Measurements from ENCODE around the gene MGAT5.

The MGAT5 gene

DNA sequence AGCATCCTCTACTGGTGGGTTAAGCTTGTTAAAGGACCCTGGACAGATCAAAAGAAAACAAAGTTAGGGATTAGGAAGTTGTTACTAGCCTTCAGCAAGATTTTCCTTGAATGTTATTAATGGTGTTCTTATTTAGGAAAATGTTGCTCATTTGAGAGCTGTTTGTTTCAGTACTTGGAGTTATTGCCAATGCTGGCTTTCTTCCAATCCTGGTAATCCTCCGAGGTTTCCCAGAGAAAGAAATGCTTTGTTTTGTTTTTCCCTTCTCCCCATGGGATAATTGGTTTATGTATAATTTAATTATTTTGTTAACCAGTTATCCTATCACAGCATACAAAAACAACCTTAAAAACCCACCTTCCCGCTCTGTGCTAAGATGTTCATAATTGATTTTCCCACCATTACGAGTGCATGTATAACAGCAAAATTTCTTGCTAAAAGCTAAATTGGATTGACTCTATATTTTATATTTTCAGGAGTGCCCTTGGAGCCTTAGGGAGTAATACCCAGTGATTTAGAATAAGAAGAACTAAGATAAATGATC lies 79.8 kb downstream of the MGAT5 start:
- DNase-seq (ENCODE audit: low read depth in 2 of 3, low spot score in 2 of 3), result no peak

DNA sequence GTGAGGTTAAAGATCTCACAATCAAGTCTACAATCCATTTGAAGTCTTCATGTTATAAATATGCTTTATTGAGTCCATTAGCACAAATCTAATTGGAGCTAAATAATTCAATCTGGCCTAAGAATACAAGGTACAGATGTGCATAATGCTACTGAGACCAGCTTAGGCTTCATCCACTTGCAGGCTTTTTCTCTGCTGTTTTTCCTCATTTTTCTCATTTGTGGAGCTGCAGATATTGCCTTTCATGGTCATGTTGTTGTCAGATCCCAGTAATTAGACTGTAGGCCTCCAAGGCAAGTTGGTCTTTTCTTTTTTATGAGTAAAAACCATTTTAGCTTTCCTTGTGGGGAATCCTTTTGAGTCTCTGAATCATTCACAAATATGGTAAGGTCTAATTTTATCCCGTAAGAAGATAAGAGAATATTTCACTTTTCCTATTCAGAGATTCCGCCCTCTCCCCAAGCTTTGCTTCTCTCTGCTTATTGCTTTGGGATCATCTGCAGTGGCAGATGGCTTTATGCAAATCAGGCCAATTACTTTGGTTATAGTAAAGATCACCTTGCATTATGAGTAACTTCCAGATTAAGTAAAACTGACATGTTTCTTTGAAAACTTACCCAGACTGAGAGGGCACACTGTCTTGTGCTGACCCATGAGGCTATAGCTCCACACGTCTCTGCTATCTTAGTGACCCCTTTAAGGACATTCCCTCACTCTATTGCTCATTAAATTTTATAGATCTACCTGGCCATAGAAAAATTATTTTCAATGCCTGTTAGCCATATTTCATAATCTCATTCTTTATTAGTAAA lies 80.9 kb downstream of the MGAT5 start:
- DNase-seq (ENCODE audit: low read depth in 2 of 3, low spot score in 2 of 3), result no peak

DNA sequence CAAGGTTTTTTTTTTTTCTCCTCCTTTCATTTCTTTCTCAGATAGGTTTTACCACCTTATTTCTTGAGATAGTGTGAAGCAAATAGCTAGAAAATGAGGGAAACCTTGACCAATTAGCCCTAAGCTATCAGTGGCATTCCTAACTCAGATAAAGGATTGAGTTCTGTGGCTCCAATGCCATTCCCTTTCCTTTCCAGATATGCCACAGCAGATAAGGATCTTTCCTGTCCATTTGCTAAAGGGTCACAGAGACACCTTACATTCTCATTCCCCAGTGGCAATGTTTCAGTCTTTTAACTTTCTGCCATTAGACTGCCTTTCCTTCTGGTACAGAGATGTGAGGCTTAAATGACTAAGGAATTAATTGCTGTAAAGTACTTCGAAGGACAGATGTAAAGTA lies 81.7 kb downstream of the MGAT5 start:
- DNase-seq (ENCODE audit: low read depth in 2 of 3, low spot score in 2 of 3), result no peak

DNA sequence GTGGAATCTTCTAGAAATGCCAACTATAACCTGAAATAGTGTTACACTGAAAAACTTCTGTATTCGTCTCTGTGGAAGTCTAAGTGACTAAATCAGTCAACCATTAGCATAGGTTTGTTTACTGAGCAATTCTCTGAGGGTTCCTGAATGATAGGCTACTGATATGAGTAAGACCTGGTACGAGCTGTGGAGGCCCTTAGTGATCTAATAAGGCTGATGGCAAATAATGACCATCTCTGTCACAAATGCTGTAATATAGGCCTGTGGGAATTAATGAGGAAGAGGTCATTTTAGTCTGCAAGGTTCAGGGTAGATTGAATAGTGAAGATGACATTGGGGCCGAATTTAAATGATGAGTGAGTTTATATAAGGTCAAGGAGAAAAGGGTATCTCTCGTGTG lies 82.5 kb downstream of the MGAT5 start:
- no peak for DNase-seq (ENCODE audit: low read depth in 2 of 3, low spot score in 2 of 3)

DNA sequence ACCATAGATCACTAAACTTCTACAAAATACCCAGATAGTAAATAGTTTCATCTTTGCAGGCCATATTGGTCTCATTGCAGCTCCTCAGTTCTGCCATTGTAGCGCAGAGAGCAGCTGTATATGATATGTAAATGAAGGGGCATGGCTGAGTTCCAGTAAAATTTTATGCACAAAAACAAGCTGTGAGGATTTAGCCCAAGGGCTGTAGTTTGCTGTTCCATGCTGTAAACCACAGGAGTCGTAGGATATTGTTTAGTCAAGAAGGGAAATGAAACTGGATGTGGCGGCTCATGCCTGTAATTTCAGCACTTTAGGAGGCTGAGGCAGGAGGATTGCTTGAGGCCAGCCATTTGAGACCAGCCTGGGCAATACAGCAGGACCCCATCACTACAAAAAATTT lies 83.0 kb downstream of the MGAT5 start:
- no peak for DNase-seq (ENCODE audit: low read depth in 2 of 3, low spot score in 2 of 3)

DNA sequence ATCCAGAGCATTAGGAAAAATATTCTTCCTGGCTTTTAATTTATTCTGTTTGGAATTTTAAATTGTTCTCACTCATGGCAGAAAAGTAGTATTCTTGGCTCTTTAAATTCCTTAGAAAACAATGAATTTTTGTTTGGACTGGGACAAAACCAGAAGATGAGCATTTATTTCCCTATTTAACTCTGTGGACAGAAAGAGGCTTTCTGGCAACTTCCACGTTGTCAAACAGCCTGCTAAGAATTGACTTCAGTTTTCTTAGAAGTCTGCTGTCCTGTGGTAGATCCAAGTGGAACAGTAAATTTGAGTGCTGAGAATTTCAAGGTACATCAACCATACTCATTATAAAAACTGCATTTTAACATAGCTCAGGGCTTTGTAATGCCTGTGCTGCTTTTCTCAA lies 83.8 kb downstream of the MGAT5 start:
- DNase-seq (ENCODE audit: low read depth in 2 of 3, low spot score in 2 of 3), result no peak

GRCh38 chr2:134338208-134338607 lies 84.3 kb downstream of the MGAT5 start:
- no peak for DNase-seq (ENCODE audit: low read depth in 2 of 3, low spot score in 2 of 3)

DNA sequence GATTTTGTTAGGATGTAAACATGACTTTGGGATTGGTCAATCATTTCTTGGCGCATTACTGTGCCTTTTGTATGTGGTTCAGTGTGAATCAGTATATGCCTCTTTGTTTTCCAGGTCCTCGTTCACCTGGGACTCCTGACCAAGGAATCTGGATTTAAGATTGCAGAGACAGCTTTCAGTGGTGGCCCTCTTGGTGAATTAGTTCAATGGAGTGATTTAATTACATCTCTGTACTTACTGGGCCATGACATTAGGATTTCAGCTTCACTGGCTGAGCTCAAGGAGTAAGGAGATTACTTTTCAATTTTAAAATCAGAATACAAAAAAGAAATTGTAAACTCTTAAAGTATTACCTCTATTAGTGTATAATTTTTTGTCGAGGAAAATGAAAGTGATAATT lies 87.6 kb downstream of the MGAT5 start:
- no peak for DNase-seq (ENCODE audit: low read depth in 2 of 3, low spot score in 2 of 3)

DNA sequence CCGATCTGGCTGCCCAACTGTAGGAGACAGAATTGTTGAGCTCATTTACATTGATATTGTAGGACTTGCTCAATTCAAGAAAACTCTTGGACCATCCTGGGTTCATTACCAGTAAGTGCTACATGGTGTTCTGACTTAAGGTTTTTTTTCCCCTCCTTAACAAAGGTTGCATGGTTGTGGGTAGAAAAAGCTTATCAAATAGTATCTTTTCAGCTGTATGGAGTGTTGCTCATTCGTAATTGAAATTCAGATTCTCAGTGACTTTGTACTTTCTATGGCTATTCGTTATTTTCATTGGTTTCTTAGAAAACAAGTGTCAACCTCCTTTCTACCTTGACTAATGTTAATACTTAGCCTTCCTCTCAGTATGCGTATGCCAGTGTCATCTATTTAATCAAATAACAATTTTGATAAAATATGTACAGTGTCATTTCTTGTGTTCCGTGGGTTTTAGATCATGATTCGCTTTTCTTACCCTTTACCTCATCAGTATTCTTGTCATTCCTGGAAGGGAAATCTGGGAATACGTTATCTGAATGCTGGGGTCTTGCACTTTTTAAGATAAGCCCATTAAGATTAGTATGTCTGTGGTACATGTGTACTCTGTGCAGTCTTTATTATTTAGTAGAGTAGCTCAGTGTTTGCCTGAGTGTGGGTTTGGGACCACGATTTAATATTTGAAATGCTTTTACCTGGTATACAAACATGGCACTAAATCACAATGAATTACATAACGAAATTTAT lies 91.3 kb downstream of the MGAT5 start:
- no peak for DNase-seq (ENCODE audit: low read depth in 2 of 3, low spot score in 2 of 3)

- no peak for DNase-seq (ENCODE audit: low read depth in 2 of 3, low spot score in 2 of 3)
Measured at GRCh38 chr2:134346141-134346540, 92.3 kb downstream of the MGAT5 start.

DNA sequence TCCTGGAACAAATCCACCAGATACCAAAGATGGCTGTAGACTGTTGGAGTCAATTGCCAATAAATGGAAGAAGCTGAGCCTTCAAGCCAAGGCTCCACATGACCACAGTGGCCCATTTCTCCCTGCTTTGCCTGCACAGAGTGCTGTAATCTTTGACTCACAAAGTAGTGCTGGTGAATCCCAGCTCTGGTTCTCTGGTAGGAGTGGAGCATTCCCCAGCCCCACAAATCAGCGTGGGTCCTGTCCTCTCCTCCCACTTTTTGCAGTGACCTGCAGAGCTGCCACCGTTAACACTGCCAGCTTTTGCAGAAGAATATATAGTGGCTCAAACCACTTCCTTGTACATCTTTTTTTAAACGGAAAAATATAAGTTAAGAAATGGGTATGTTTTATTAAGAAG lies 93.9 kb downstream of the MGAT5 start:
- no peak for DNase-seq (ENCODE audit: low read depth in 2 of 3, low spot score in 2 of 3)

DNA sequence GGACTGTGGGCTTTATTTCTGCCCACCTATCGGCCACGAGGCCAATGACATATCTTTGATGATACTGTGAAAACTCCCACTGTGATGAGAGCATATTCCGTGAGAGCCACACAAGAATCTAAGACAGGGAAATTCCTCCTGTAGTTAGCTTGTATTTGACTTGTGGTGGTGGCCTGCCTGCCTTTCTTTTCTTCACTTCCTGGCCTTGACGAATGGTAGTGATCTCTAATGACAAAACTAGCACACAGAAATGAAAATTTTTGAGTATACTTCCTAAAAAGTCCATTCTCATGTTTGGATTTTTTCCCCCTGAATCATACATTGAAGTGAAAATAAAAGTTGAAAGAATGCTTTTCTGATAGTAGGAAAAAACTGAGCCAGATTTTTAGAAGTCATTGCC lies 94.4 kb downstream of the MGAT5 start:
- no peak for DNase-seq (ENCODE audit: low read depth in 2 of 3, low spot score in 2 of 3)

- DNase-seq (ENCODE audit: low read depth in 2 of 3, low spot score in 2 of 3), result no peak
Measured at GRCh38 chr2:134348760-134349159, 94.9 kb downstream of the MGAT5 start.

DNA sequence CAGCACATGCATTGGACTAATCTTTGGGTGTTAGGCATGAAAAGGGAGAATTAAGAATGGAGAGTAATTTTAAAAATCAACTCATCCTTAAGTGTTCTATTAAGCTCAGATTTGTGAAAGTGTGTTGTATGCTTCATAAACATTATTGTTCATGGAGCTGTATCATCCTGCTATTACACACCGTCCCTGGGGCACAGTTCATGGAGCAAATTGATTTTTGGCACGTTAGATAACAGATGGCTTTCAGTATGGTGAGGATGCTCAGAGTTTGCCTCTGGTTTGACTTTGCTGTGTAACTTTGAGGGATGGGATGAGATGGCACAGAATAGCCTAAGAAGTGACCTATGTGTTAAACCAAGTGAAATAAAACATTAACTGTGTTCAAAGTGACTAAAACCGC lies 97.1 kb downstream of the MGAT5 start:
- no peak for DNase-seq (ENCODE audit: low read depth in 2 of 3, low spot score in 2 of 3)

DNA sequence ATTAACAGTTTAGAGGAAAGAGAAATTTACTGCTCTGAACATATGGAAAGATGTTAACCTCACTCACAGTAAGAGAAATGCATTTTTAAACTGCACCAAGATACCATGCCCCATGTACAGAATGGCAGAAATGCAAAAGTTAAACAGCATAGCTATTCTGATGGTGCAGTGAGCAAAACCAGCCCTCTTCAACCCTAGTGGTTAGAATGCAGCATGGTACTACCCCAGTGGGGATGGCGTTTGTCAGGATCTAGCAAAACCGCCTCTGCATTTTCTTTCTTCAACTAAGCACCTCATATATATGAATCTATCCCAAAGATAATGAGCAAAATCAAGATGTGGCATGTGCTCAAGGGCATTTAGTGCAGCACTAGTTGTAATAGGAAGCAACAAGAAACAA lies 98.0 kb downstream of the MGAT5 start:
- DNase-seq (ENCODE audit: low read depth in 2 of 3, low spot score in 2 of 3), result no peak

- DNase-seq (ENCODE audit: low read depth in 2 of 3, low spot score in 2 of 3), result no peak
Measured at GRCh38 chr2:134352844-134353243, 99.0 kb downstream of the MGAT5 start.

- DNase-seq (ENCODE audit: low read depth in 2 of 3, low spot score in 2 of 3), result no peak
Measured at GRCh38 chr2:134354611-134355010, 100.7 kb downstream of the MGAT5 start.

GRCh38 chr2:134357814-134358213 lies 103.9 kb downstream of the MGAT5 start:
- DNase-seq (ENCODE audit: low read depth in 2 of 3, low spot score in 2 of 3), result no peak

GRCh38 chr2:134359367-134360081 lies 105.7 kb downstream of the MGAT5 start:
- no peak for DNase-seq (ENCODE audit: low read depth in 2 of 3, low spot score in 2 of 3)

GRCh38 chr2:134360745-134361487 lies 107.0 kb downstream of the MGAT5 start:
- no peak for DNase-seq (ENCODE audit: low read depth in 2 of 3, low spot score in 2 of 3)

DNA sequence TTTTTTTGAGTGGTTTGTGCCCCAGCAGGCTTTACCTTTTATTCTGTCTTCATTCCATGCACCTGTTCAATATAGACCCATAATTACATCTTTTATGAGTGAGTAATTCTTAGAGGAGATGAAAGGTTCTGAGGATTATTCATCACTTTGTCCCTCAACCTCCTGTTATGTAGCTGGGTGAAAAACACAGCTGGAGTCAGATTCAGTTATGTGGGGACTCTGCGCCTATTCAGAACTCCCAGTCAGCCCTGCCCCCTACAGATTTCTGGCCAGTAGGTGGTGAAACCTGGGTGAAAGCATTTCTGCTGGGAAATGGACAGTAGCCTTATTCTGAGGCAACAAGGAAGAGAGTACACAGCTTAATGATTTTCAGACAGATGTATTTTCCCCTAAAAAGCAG lies 107.8 kb downstream of the MGAT5 start:
- DNase-seq (ENCODE audit: low read depth in 2 of 3, low spot score in 2 of 3), result no peak

All from activated CD8-positive, alpha-beta memory T cell treated with anti-CD3 and anti-CD28 coated beads for 48 hours (primary cell).